ENCODE data around the gene GABRB2.

GABRB2 gene

DNA sequence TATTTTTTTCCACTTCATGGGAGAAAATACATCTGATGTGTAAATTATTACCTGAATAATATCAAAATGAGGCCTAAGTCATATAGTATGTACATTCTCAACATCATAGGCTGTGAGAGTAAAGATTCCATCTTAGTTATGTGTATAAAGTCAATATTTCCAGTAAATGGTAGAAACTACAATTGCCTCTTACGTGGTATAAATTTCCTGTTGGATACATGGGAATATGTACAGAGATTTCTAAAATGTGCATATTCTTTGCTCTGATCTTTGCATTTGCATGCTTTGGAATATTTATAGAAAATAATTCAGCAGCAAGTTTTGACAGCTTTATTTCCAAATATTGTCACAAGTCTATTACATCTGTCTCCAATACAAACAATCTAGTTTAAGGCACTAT is 78.8 kb downstream of the GABRB2 start:
- Histone ChIP-seq H3K27me3 (ENCODE audit: insufficient read depth, low read length) (no peaks in the 10 kb centered on the region), H3F3A (ENCODE audit: insufficient read depth, low read length) (no peaks in the 10 kb centered on the region), H3K36me3 (ENCODE audit: insufficient read depth, low read length) (no peaks in the 10 kb centered on the region), H3K9me3 (ENCODE audit: low read length) (no peaks in the 10 kb centered on the region), H3K9ac (ENCODE audit: low read length) (no peak overlapping the region), H2AFZ (ENCODE audit: low read length) (no peak overlapping the region), H4K20me1 (ENCODE audit: insufficient read depth, low read length) (no peaks in the 10 kb centered on the region), H3K27ac (ENCODE audit: low read depth, low read length, poor library complexity, severe bottlenecking) (no peak overlapping the region), H3K4me2 (ENCODE audit: low read length) (no peak overlapping the region), H3K4me1 (ENCODE audit: insufficient read depth, low read length, severe bottlenecking) (no peaks in the 10 kb centered on the region), H3K4me3 (ENCODE audit: low read depth, low read length, poor library complexity, severe bottlenecking) (no peak overlapping the region), H3K79me2 (ENCODE audit: insufficient read depth, low read length) (no peaks in the 10 kb centered on the region), H3K9me2 (ENCODE audit: low read depth, low read length) (no peaks in the 10 kb centered on the region)
- TF ChIP-seq, protein P1, sequence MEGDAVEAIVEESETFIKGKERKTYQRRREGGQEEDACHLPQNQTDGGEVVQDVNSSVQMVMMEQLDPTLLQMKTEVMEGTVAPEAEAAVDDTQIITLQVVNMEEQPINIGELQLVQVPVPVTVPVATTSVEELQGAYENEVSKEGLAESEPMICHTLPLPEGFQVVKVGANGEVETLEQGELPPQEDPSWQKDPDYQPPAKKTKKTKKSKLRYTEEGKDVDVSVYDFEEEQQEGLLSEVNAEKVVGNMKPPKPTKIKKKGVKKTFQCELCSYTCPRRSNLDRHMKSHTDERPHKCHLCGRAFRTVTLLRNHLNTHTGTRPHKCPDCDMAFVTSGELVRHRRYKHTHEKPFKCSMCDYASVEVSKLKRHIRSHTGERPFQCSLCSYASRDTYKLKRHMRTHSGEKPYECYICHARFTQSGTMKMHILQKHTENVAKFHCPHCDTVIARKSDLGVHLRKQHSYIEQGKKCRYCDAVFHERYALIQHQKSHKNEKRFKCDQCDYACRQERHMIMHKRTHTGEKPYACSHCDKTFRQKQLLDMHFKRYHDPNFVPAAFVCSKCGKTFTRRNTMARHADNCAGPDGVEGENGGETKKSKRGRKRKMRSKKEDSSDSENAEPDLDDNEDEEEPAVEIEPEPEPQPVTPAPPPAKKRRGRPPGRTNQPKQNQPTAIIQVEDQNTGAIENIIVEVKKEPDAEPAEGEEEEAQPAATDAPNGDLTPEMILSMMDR (IDR thresholded peaks at IDR 0.05; ENCODE audit: low read length) = no peak
- TF ChIP-seq EZH2 (IDR thresholded peaks at IDR 0.05; ENCODE audit: borderline replicate concordance, low read length) = no peak

DNA sequence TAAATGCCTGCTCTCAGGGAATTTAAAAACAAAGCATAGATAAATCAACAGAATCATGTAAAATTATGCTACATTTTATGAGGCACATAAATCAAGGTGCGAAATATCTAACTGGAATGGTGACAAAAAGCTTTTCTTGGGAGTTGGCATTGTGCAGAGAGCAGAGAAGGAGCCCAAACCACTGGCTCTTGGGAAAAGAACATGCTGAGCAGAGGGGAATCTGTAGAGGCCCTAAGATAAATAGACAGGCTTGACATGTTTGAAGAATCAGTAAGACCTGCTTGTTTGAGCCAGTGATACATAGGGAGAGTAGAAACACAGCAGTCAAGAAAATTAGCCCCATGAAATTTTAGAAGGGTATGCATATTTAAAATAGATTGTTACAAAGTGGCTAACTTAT is 85.8 kb downstream of the GABRB2 start:
- H3F3A ChIP-seq (ENCODE audit: insufficient read depth, low read length) = no peaks in the 10 kb centered on the region
- no peak overlapping the region for H2AFZ ChIP-seq (ENCODE audit: low read length)
- H3K4me1 ChIP-seq (ENCODE audit: insufficient read depth, low read length, severe bottlenecking) = no peaks in the 10 kb centered on the region
- no peaks in the 10 kb centered on the region for H3K9me2 ChIP-seq (ENCODE audit: low read depth, low read length)
- H3K36me3 ChIP-seq (ENCODE audit: insufficient read depth, low read length) = no peaks in the 10 kb centered on the region
- no peaks in the 10 kb centered on the region for H4K20me1 ChIP-seq (ENCODE audit: insufficient read depth, low read length)
- H3K9me3 ChIP-seq (ENCODE audit: low read length) = no peaks in the 10 kb centered on the region
- no peaks in the 10 kb centered on the region for H3K79me2 ChIP-seq (ENCODE audit: insufficient read depth, low read length)
- no peak overlapping the region for H3K4me2 ChIP-seq (ENCODE audit: low read length)
- no peak overlapping the region for H3K4me3 ChIP-seq (ENCODE audit: low read depth, low read length, poor library complexity, severe bottlenecking)
- no peak overlapping the region for H3K9ac ChIP-seq (ENCODE audit: low read length)
- H3K27me3 ChIP-seq (ENCODE audit: insufficient read depth, low read length) = no peaks in the 10 kb centered on the region
- TF ChIP-seq EZH2 (IDR thresholded peaks at IDR 0.05; ENCODE audit: borderline replicate concordance, low read length) = no peak
- TF ChIP-seq, protein P1 (IDR thresholded peaks at IDR 0.05; ENCODE audit: low read length) = no peak
- H3K27ac ChIP-seq (ENCODE audit: low read depth, low read length, poor library complexity, severe bottlenecking) = no peak overlapping the region

DNA sequence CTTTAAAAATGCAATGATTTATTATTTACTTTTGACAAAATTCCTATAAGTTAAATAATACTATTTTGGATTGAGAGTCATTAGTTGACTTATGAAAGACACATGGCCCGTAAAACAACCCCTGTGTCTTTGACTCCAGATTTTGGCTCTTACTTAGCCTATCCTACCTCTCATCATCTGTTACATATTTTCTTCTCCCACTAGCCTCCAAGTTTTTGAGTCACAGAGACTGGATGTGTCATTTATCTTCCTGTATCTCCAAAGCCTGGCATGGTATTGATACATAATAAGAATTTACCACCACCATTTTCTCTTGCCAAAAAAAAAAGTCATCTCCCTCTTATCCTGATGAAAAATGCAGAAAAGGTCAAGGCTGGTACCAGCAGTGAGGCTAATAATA is 99.9 kb downstream of the GABRB2 start:
- Histone ChIP-seq H3K9ac (ENCODE audit: low read length) (no peak overlapping the region), H4K20me1 (ENCODE audit: insufficient read depth, low read length) (no peaks in the 10 kb centered on the region), H3K4me3 (ENCODE audit: low read depth, low read length, poor library complexity, severe bottlenecking) (no peak overlapping the region), H3K4me2 (ENCODE audit: low read length) (no peak overlapping the region), H3K27me3 (ENCODE audit: insufficient read depth, low read length) (no peaks in the 10 kb centered on the region), H3K36me3 (ENCODE audit: insufficient read depth, low read length) (no peaks in the 10 kb centered on the region), H3F3A (ENCODE audit: insufficient read depth, low read length) (no peaks in the 10 kb centered on the region), H3K27ac (ENCODE audit: low read depth, low read length, poor library complexity, severe bottlenecking) (no peak overlapping the region), H3K4me1 (ENCODE audit: insufficient read depth, low read length, severe bottlenecking) (no peaks in the 10 kb centered on the region), H3K9me3 (ENCODE audit: low read length) (no peaks in the 10 kb centered on the region), H3K9me2 (ENCODE audit: low read depth, low read length) (no peaks in the 10 kb centered on the region), H2AFZ (ENCODE audit: low read length) (no peak overlapping the region), H3K79me2 (ENCODE audit: insufficient read depth, low read length) (no peaks in the 10 kb centered on the region)
- TF ChIP-seq, protein P1 (IDR thresholded peaks at IDR 0.05; ENCODE audit: low read length) = no peak
